Colonic mucosa (tissue), 4 donors: ENCODE results near the gene TGFBR3. TPM values are rescaled to one million over a fixed set of nuclear protein-coding genes. Genes with fewer than 3 reads are reported as not detected.

Experiments used
- DNase-seq: peaks from one replicate; pipeline ENCODE4 v3.0.0-alpha.2; 2020
- H3K27ac ChIP-seq: fragments of 200-600 bp; one replicate; pipeline ENCODE4 v1.8.0; 2021
- H3K27me3 ChIP-seq: fragments of 200-600 bp; one replicate; pipeline ENCODE4 v1.8.0; 2021
- H3K36me3 ChIP-seq: fragments of 200-600 bp; one replicate; pipeline ENCODE4 v1.8.0; 2021
- H3K4me1 ChIP-seq: fragments of 200-600 bp; one replicate; pipeline ENCODE4 v1.8.0; 2021; ENCODE audit warnings: mild to moderate bottlenecking
- H3K4me3 ChIP-seq: fragments of 200-600 bp; one replicate; pipeline ENCODE4 v1.8.0; 2021
- H3K9ac ChIP-seq, 2 donors: one replicate each; pipeline ENCODE4 v1.7.0; 2013; ENCODE audit warnings: control low read depth in 2 of 2, low read depth in 2 of 2, low read length in 2 of 2
- H3K9me3 ChIP-seq: fragments of 200-600 bp; one replicate; pipeline ENCODE4 v1.8.0; 2021
- CTCF ChIP-seq: fragments of 200-600 bp; IDR thresholded peaks from one replicate; pipeline ENCODE4 v1.8.0; 2022; ENCODE audit warnings: antibody characterized with exemption, mild to moderate bottlenecking
- intact Hi-C: fragments of 100-400 bp; cut with DNase I; formaldehyde crosslinking; loops from one replicate; pipeline ENCODE4 v1.14.1; 2022
- total RNA-seq, 2 donors: library from RNA; stranded (reverse); fragmentation: NEBNext Ultra II Directional in 1 of 2; extraction: Animal tissue kit (Norgen Biotek cat#: 25700) in 1 of 2; gene quantifications; one replicate each; pipeline ENCODE4 v1.2.1, GENCODE V29; 2021
- donor health status: healthy.
- donor health status: DM: no; HTN: no; CAD: no.
- donor health status: DM: no; HTN: no; CAD: no.

Gene TGFBR3
- total RNA-seq, 2 donors from 2014 or later = 8.4 to 16.0 TPM

GRCh38 chr1:91919962-91920361 is 34.0 kb upstream of the TGFBR3 start:
- intact Hi-C loops = no loop called here
- no peak for DNase-seq

GRCh38 chr1:91916811-91917460 is 31.0 kb upstream of the TGFBR3 start:
- Histone ChIP-seq H3K27me3 (no peaks in the 10 kb centered on the region), H3K27ac (no peak overlapping the region), H3K36me3 (no peaks in the 10 kb centered on the region), H3K9me3 (no peaks in the 10 kb centered on the region), H3K9ac (no peak overlapping the region), H3K4me1 (no peaks in the 10 kb centered on the region), H3K4me3 (no peak overlapping the region)
- intact Hi-C loops = no loop called here
- DNase-seq = no peak
- no peak for TF ChIP-seq CTCF

More at GRCh38 chr1:91919962-91920361, 34.0 kb upstream of the TGFBR3 start:
- no peaks in the 10 kb centered on the region for H3K27me3 ChIP-seq
- H3K4me3 ChIP-seq = no peak overlapping the region
- H3K27ac ChIP-seq = no peak overlapping the region
- no peak overlapping the region for H3K9ac ChIP-seq
- no peaks in the 10 kb centered on the region for H3K9me3 ChIP-seq
- no peaks in the 10 kb centered on the region for H3K4me1 ChIP-seq
- no peaks in the 10 kb centered on the region for H3K36me3 ChIP-seq
- TF ChIP-seq CTCF = no peak

GRCh38 chr1:91916046-91916445 is 30.1 kb upstream of the TGFBR3 start:
- H3K4me3 ChIP-seq = no peak overlapping the region
- DNase-seq = no peak
- no peak overlapping the region for H3K27ac ChIP-seq
- H3K27me3 ChIP-seq = no peaks in the 10 kb centered on the region
- H3K4me1 ChIP-seq = no peaks in the 10 kb centered on the region
- no peaks in the 10 kb centered on the region for H3K9me3 ChIP-seq
- no peak overlapping the region for H3K9ac ChIP-seq
- H3K36me3 ChIP-seq = no peaks in the 10 kb centered on the region
- intact Hi-C loops = no loop called here
- TF ChIP-seq CTCF = no peak

- intact Hi-C loops = no loop called here
- no peak for TF ChIP-seq CTCF
- no peak for DNase-seq
Observed at GRCh38 chr1:91913018-91913417, 27.1 kb upstream of the TGFBR3 start.

GRCh38 chr1:91912266-91912665 is 26.3 kb upstream of the TGFBR3 start:
- intact Hi-C loops = no loop called here
- Histone ChIP-seq H3K27ac (no peak overlapping the region), H3K9ac (no peak overlapping the region), H3K4me1 (no peaks in the 10 kb centered on the region), H3K4me3 (no peak overlapping the region), H3K9me3 (no peaks in the 10 kb centered on the region), H3K36me3 (no peaks in the 10 kb centered on the region), H3K27me3 (no peaks in the 10 kb centered on the region)
- no peak for DNase-seq
- TF ChIP-seq CTCF = no peak

More at GRCh38 chr1:91913018-91913417, 27.1 kb upstream of the TGFBR3 start:
- H3K4me3 ChIP-seq = no peak overlapping the region
- H3K4me1 ChIP-seq = no peaks in the 10 kb centered on the region
- H3K9ac ChIP-seq = no peak overlapping the region
- no peaks in the 10 kb centered on the region for H3K27me3 ChIP-seq
- H3K27ac ChIP-seq = no peak overlapping the region
- no peaks in the 10 kb centered on the region for H3K9me3 ChIP-seq
- H3K36me3 ChIP-seq = no peaks in the 10 kb centered on the region
